Medulla oblongata (tissue), 1 donor: ENCODE results near the gene SPOCK1.

Experiments used
- DNase-seq: peaks from one replicate; pipeline ENCODE4 v3.0.0-alpha.2; 2015; ENCODE audit errors: extremely low spot score

Gene SPOCK1

DNA sequence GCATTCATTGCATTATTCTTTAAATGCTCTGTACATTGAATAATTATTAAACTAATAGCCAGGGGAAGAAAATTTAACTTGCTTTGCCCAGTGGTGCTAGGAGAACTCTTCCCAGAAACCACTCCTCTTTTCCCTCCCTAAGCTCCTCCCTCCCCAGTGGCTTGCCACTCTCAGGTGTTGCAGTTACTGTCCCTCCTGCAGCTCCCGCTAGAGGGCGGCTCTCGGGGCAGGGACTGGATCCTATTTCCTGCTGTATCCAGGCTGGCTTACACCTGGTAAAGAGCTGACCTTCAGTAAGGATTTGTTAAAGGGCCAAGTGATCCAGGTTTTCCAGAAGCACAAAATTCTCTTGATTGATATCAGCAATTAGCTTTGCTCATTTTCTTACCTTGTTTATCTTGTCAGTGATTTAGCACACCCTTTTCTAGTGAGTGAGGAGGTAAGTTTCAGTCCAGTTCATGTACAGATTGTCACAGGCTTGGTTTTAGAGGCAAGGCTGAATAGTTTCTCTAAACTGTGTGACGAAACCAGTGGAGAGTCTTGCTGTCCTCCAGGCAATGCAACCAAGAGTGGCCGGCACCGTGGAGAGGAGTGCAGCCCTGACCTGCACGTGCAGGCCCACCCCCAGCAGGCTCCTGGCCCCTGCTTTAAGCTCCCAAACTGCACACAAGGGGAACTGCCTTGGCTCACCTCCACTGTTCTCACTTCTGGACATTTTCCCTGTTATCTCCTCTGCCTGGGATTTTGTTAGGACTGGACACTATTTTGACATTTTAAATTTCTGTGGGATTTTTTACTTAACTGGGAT, 423.8 kb downstream of the SPOCK1 start:
- no peak for DNase-seq

DNA sequence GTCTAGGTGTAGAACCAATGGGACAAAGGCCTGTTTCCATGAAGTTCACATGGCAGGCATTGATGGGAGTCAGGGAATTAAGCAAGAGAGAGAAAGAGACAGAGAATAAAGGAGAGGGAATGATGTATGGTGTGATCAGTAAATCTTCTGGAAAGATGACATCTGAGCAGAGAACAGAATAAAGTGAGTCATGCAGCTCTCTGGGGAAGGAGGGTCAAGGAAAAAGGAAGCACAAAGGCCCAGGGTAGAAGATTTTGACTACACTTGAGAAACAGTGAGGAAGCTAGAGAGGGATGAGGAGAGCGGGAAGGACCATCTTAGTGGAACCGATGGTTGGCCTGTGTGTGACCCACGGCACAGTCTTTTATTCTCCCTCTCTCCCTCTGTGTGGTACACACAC, 425.9 kb downstream of the SPOCK1 start:
- DNase-seq = no peak

DNA sequence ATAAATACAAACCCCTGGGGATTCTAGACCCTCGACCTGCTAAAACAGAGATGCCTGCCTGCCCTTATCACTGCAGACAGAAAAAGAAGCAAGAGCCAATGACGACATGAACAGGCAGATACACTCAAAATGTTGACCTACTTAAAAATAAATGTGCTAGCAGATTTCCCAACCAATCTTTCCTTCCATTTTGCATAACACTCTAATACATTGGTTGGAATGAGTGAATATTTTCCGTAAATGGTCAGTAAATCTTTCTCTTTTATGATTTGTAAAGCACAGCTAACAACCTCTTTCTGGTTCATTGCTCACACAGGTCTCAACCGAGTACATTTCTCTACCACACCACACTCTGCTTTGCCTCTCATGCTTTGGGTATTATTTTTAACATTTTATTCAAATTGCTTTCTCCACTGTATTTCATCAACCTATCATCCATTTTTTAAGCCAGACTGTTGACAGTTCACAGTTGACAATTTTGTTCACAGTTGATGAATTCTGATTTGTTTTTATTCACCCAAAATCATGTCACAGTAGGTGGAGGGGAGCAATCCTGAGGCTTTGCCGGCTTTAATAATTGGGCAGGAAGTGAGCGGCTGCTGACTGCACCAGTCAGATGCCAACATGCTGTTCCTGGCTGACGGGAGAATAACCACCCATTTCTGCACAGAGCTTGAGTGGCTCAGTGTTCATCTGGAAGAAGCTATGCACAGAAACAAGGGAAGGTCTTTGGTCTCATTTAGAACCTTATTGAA, 426.6 kb downstream of the SPOCK1 start:
- DNase-seq = no peak

DNA sequence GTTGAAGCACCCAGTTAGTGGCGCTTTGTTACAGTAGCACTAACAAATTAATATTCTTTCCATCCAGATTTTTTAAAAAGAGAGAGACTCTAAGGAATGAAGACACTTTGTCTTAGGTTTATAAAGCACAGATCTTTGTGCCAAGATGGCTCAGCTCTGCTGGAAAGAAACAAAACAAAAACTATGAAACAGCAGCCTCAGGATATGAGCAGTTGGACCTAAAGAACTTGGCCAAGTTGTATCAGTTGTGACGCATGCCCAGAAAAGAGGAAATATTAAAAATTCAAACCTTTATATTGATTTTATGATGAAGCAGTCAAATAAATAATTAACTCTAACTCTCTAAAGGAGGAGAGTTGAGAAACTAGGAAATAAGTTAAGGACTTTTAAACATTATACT, 427.2 kb downstream of the SPOCK1 start:
- no peak for DNase-seq

DNA sequence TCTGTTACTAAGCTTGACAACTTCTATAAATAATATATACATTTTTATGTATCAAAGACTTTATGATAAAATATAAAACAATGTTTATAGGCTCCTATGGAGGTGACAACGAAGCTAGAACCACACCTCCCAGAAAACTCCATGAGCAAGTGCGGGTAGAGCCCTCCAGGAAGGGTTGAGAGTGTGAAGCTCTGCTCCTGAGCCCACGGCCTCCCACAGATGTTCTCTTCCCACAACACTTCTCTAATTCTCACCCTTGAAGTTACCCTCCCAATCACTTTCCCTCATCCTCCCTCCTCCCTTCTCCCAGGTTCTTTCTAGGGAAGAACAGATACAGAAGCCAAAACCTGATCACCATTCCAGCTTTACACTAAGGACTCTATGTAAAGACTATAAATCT, 427.6 kb downstream of the SPOCK1 start:
- no peak for DNase-seq

DNA sequence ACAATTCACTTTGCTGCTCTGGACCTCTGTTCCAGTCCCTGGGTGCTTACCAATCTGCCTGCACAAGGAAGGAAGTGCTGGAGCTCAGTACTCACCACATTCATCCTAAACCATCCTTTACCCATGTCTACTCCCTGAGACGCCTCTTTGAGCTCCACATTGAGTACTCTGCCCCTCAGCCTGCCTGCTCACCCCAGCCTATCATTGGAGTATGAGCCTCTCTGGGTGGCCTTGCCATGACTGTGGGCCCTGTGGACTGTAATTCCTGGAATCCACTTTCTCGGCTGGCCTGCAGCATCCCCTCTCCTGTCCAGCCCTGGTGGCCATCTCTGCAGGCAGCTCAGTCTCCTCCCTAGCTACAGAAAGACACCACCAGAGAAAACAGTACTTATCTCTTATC, 428.6 kb downstream of the SPOCK1 start:
- no peak for DNase-seq

DNA sequence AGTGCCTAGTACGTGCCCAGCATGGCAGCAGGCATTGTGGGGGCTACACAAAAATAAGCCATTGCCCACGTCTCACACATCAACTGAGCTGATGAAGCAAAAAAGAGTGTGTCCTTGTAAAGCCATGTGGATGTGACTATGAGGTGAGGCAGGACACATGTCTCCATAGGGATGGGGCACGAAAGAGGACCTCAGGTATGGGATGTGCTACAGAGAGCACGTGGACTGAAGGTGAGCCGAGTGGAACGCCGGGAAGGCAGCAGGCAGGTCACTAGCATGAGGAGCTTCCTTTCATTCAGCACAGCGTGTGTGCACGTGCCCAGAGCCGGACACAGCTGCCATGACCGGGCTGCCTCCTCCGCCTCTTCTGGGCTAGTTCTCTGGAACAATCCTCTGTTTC, 429.8 kb downstream of the SPOCK1 start:
- DNase-seq = no peak

DNA sequence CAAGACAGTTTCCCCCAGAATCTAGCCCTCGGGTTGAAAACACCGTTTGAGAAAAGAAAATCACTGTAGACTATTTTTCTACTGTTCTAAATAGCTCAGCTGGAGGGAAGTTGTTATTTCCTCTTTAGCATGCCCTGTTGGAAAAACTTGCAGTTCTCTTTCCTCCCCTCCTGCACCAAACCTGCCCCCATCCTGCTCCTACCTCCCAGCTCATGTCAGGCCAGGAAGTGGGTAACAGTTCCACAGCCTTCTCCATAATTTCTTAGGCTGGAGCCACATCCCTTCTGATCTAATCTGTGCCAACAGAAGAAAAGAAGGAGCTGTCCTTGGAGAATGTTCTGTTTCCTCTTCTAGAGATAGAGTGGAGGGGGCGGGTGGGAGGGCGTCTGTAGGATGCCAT, 437.7 kb downstream of the SPOCK1 start:
- no peak for DNase-seq

DNA sequence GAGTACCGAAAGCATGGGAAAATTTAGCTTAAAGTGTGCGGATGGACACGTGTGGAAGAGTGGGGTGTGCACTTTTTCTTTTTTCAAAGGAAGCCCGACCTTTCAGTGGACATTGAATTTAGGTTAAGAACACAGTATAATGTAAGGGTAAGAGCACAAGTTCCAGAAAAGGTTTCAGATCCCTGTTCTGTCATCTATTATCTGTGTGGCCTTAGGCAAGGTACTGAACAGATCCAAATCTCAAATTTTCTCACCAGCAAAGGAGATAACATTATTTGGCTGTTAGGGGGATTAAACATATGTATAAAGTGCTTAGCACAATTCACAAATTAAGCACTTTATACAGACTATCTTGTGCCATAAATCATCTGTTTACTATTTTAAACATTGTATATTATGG, 441.0 kb downstream of the SPOCK1 start:
- no peak for DNase-seq

DNA sequence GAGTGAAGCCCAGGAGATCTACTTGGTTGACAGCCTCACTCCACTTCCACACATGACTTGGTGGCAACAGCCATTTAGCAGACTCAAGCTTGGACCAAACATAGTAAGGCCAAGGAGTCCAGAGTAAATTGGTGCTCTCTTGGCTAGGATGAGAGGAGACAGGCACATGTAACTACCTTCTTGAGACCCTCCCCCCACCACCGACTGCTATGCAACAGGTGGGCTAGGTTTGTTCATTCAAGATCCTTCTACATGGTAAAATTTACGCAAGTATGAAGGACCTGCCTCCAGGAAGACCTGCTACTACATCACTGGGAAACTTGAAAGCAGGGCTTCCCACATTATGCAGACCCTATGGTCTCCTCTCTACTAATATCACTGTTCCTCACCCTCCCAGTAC, 442.4 kb downstream of the SPOCK1 start:
- no peak for DNase-seq

DNA sequence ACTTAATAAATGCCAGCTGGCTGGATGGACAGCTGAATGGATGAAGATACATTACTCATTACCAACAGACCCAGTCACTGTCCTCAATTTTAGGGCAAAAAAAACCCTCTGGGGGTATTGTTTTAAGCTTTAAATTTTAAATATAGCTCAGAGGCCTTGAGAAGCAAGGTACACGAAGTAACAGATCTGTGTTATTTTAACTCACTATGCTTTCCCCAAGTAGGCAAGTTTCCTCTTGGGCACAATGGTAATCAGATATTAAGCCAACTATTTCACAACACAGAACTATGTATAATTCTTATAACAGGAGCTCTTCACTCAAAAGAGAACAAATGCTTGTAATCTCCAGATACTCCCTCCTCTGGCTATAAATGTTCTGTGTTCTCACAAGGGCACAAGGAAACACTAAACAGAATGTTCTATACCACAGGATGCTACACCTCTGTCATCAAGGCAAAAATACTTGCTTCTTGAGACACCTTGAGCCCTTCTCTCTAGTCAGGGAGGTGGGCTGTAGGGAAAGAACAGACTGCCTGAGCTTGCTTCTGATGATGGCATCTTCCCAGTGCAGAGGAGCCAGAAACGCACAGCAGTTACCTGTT, 443.8 kb downstream of the SPOCK1 start:
- no peak for DNase-seq

DNA sequence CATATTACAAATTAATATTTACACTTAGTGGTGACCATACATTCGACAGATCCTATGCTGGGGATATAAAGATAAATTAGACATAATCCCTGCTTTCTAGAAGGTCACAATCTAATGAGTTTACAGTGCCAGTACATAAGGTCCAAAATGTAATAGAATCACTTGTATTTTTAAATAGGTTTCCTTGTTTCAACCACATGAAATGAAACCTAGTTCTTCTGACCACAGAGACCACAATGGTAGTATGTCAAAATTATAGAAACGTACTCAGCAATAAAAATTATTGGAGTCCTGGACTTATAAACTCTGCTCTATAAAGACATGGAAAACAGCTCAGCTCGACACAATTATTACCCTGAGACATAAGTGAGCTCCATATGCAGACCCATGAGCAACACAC, 444.3 kb downstream of the SPOCK1 start:
- no peak for DNase-seq

DNA sequence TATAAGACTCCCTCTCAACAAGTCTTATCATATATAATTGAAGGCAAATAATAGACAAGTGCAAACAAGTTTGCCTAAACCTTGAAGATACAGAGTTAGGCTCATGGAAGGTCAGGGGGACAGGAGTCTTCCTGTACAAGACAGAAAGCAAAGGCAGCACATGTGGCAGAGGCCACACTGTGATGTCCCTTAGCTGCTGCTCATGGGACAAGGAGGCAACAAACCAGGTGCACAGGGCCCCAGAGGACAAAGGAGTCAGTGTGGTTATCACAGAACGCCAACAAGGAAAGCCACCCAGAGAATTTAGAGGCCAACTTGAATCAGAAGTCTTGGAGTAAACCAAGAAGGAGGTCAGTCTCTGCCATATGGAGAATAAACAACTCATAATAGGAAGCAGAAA, 444.8 kb downstream of the SPOCK1 start:
- no peak for DNase-seq

DNA sequence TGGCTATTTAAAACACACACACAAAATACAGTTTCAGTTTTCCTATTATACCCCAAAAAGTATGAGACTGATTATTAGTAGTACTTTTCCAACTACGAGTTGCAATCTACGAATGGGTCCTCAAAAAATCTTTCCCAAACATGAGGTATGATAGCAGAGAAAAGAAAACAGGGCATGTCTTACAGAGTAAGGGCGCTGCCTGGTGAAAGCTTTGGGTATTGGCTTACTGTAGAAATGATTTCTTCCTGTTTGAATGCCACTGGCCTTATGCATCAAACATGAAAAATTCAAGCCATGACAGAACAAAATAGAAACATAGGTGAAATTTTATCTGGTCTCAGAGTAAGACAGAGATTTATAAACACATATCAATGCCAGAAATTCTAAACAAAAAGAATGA, 448.0 kb downstream of the SPOCK1 start:
- DNase-seq = no peak

DNA sequence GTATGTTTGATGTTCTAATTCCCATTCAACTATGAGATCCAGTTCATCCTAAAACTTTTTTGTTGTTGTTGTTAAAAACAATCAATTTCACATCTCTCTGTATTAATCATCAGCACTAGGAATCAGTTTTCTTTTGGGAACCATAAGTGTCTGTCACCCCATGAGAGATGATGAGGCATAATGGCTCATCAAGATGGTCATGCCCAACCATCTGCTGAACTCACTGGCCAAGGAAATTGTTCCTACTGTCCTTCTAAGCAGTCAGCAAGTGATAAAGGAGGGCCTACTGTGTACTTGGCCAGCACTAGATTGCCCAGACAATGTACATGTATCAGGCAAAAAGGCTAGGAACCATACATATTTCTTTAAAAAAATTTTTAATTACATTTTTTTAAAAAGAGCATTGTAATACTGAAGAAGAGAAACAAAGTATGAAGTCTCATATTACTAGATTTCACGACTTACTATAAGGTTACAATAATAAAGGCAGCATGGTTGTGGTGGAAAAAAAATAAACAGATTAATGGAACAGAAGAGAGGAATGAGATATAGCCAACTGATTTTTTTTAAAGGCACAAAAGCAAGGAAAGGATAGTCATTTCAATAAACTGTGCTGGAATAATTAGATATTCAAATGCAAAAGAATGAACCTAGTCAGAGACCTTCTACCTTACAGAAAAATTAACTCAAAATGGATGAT, 458.3 kb downstream of the SPOCK1 start:
- no peak for DNase-seq

DNA sequence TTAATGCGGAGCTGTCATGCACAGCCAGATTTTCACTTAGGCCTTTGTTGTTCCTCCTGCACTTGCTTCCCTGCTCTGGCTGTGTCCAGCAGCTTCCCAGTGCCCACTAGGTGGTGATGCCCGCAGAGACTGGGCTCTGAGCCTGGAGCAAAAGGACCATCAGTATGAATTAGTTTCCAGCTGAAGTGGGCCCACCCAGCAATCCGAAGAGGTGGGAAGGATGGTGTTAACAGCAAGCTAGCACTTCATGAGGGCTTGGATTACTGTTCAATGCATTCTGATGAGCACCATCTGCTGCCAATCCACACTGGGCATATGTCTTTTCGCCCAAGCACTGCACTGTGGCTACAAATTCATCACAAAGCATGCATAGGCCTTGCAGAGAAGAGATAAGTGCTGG, 459.1 kb downstream of the SPOCK1 start:
- DNase-seq = peak; percentile 10

DNA sequence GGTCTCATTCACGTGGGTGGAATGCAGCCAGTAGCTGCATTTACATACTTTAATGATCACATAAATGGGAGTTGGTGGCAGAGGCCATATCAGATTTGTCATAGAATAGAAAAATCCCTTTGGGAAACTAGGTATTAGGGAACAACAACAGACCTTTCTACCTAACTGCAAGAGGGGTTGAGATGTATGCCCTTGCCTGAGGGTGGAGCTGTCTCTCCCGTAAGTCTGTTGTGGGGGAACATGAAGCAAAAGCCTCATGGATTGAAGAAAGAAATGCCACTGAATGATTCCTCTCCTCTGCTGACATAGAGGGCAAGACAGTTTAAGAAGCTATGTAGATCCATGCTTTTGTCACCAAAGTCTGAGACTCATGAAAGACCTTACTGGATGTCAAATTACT, 461.3 kb downstream of the SPOCK1 start:
- no peak for DNase-seq

DNA sequence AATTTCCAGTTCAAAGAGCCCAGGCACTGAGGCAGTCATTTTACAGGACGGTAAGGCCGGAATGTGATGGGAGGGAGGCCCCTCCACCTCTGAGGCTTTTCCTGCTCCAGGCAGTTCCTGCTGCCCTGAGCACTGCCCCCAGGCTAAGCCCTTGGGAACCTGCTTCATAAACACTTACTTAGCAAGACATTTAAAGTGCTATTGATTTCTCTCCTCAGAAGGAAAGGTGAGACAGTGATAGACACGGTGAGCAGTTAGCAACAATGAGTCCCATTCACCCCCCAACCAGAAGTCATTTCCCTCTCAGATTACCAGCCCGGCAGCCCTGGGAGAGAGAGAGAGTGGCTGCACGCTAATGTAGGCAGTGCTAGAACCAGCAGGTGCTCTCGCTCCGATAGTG, 462.5 kb downstream of the SPOCK1 start:
- DNase-seq = no peak

DNA sequence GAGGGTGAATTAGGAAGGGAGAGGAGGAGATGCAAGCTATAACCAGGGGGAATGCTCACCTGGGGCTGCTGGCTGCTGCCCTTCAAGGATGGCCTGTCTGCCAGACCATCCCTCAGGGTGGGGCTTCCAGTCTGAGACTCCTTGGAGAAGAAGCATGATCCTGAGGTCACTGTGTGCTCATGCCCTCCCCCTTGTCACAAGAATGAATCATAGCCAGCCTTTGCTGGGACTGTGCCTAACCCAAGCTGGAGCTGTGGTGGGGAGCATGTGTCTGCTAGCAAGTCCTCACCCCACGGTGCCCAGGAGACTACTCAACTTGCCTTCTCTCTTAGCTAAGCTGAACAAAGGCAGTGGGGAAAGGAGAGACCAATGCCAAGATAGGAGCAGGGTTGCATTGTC, 463.6 kb downstream of the SPOCK1 start:
- no peak for DNase-seq

DNA sequence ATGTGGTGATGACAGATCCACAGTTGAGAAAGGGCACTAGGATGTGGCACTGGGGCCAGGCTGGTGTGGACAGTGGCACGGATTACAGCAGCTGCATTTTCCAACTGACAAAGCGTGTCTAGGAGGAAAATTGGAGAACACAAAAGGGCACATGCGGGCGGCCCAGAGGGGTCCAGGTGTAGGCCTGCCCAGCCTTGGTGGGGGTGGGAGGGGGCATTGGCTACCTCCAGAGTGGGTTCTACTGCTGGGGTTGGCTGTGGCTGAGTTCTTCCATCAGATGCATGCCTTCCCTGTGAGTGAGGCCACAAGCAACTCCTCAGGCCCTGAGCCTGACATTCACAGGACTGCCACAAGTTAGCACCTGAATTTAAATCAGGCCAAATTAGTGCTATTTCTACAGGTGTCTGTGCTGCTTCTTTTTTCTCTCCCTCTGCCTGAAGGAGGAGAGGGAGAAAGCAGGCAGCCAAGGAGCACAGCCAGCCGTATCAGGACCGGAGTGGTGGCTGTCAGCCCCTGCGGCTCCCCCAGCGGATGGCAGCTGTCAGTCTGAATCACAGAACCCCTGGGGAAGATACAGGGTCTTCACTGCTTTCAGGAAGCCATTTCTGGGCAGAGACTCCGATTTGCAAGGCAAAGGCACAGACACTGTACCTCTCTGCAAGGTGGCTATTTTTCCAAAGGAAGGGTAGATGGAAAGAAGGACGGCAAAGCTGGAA, 464.2 kb downstream of the SPOCK1 start:
- no peak for DNase-seq

DNA sequence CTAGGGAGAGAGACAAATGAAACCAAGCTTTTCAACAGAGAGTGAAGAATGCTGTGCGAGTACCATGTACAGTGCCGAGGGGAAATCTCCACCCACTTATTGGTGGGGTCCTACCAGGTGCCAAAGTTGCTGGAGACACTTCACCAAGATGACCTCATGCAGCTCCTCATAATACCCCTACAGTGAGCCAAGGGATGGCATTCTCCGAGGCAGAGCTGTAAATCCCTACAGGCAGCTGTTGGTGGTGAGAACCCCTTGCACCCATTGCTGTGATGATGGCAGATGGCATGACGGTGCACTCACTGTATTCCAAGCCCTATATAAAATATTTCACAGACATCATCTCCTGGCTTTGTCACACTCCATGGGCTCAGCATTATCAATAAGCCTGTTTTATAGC, 464.9 kb downstream of the SPOCK1 start:
- no peak for DNase-seq

DNA sequence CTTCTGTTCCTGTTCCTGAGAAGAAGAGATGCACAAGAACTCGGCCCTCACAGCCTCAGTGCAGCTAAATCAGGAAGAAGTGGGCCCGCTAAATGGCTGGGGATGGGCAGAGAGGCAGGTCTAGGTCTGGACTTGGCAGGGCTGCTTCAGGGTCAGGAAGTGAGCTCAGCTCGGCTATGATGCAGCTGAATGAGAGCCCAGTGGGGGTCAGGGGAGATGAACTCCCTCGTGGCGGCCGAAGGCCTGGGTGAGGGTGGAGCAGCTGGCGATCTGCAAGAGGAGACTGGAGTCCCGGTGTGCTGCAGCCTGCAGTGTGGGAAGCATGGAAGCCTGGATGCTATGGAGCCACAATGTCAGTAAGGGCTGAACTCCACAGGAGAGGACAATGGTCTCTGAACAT, 466.2 kb downstream of the SPOCK1 start:
- no peak for DNase-seq
